Activated CD8-positive, alpha-beta T cell treated with anti-CD3 and anti-CD28 coated beads for 36 hours (primary cell): Measurements from ENCODE around the gene GOLGA6B. TPM values are rescaled to one million over a fixed set of nuclear protein-coding genes. Genes with fewer than 3 reads are reported as not detected.
"Not testable (repeated sequence)": the region's sequence is repeated elsewhere in the genome, so short reads cannot be mapped to it uniquely, and the experiment has no call there.

Experiments used
- ATAC-seq: fragments of 200-7000 bp; cut with Tn5 transposase; one replicate; pipeline ENCODE4 v1.10.0; 2021; ENCODE audit warnings: mild to moderate bottlenecking, moderate library complexity
- CTCF ChIA-PET: fragments of 350-600 bp; sonication (Branson Sonifier 250); formaldehyde crosslinking; loops from one replicate; lab custom pipeline; 2021; ENCODE audit warnings: antibody characterized with exemption; lab: Charles Lee
- POLR2A ChIA-PET: fragments of 350-600 bp; sonication (Branson Sonifier 250); formaldehyde crosslinking; loops from one replicate; lab custom pipeline; 2021; ENCODE audit warnings: antibody characterized with exemption; lab: Charles Lee
- DNase-seq: peaks from one replicate; pipeline ENCODE4 v3.0.0-alpha.2; 2020
- H3K27ac Mint-ChIP-seq: one replicate; pipeline ENCODE4 v1.8.0; 2021; ENCODE audit warnings: mild to moderate bottlenecking, mixed read lengths
- H3K27me3 Mint-ChIP-seq: one replicate; pipeline ENCODE4 v1.8.0; 2021; ENCODE audit warnings: mixed read lengths
- H3K36me3 Mint-ChIP-seq: one replicate; pipeline ENCODE4 v1.8.0; 2021; ENCODE audit warnings: low read depth, mixed read lengths
- H3K4me1 Mint-ChIP-seq: one replicate; pipeline ENCODE4 v1.8.0; 2021; ENCODE audit warnings: low read depth, mixed read lengths
- H3K4me3 Mint-ChIP-seq: one replicate; pipeline ENCODE4 v1.8.0; 2021; ENCODE audit warnings: mild to moderate bottlenecking, moderate library complexity, mixed read lengths
- H3K9me3 Mint-ChIP-seq: one replicate; pipeline ENCODE4 v1.8.0; 2021; ENCODE audit warnings: mixed read lengths
- intact Hi-C: fragments of 100-400 bp; cut with micrococcal nuclease; formaldehyde crosslinking; loops from one replicate; pipeline ENCODE4 v1.10.0; 2022
- total RNA-seq, 2 experiments: library from RNA; stranded (reverse); gene quantifications; one replicate each; pipeline ENCODE4 v1.2.3, GENCODE V29; 2021
- TF ChIP-seq, protein P1 (sequence below): fragments of 200-600 bp; IDR thresholded peaks from one replicate; pipeline ENCODE4 v1.8.0; 2022; ENCODE audit warnings: antibody characterized with exemption, mild to moderate bottlenecking

The GOLGA6B gene
- total RNA-seq, 2 experiments from 2014 or later = not detected

DNA sequence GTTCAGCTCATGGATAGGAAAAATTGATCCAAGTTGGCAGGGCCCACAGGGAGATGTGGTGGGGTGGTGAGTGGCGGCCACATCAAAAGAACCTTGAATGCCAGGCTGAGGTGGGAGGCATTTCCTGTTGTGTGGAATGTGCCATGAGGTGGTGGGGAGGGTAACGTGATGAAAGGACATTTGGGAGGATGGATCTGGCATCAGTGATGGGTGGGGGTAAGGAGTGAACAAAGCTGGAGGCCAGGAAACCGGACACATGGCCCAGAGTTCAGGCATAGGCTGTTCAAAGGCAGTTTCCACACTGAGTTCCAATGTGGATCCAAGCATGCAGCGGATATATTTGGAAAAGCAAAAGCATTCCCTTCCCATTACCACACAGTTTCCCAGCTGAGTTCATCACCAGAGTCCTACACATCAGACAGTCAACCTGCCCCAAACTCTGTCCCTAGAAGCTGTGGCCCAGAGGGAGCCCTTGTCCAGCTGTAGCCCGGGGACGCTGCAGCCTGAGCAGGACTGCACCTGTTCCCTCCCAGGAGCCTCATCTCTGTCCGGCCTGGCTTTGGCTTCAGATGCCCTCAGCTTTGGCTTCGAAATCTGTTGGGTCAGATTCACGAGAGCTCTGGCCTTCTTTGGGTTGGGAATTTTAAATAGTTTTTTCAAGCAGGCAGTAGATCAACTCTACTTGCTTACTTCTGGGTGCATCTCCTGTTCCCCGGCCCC is 37.8 kb upstream of the GOLGA6B start:
- intact Hi-C loops = no loop called here
- H3K4me1 Mint-ChIP-seq = peaks cover 11% of the 10 kb centered on the region
- ChIA-PET CTCF (no interaction called here), POLR2A (no interaction called here)
- H3K4me3 Mint-ChIP-seq = no peak overlapping the region
- no peaks in the 10 kb centered on the region for H3K36me3 Mint-ChIP-seq
- TF ChIP-seq, protein P1, sequence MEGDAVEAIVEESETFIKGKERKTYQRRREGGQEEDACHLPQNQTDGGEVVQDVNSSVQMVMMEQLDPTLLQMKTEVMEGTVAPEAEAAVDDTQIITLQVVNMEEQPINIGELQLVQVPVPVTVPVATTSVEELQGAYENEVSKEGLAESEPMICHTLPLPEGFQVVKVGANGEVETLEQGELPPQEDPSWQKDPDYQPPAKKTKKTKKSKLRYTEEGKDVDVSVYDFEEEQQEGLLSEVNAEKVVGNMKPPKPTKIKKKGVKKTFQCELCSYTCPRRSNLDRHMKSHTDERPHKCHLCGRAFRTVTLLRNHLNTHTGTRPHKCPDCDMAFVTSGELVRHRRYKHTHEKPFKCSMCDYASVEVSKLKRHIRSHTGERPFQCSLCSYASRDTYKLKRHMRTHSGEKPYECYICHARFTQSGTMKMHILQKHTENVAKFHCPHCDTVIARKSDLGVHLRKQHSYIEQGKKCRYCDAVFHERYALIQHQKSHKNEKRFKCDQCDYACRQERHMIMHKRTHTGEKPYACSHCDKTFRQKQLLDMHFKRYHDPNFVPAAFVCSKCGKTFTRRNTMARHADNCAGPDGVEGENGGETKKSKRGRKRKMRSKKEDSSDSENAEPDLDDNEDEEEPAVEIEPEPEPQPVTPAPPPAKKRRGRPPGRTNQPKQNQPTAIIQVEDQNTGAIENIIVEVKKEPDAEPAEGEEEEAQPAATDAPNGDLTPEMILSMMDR = no peak
- DNase-seq = no peak
- H3K27me3 Mint-ChIP-seq = no peaks in the 10 kb centered on the region
- no peaks in the 10 kb centered on the region for H3K9me3 Mint-ChIP-seq
- H3K27ac Mint-ChIP-seq = no peak overlapping the region
- no peak for ATAC-seq

DNA sequence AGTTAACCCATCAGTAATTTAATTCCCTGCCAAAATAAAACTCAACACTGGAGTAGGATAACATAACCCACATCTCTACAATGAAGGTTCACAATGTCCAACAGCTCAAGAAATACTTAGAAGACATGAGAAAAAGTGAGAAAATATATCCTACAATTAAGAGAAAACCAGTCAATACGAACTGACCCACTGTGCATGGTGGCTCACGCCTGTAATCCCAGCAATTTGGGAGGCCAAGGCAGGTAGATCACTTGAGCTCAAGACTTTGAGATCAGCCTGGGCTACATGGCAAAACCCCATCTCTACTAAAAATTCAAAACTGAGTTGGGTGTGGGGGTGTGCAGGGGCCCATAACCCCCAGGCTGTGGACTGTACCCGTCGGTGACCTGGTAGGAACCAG is 30.6 kb upstream of the GOLGA6B start:
- DNase-seq, CTCF ChIA-PET, H3K4me3 Mint-ChIP-seq, H3K27me3 Mint-ChIP-seq, H3K4me1 Mint-ChIP-seq, ATAC-seq, H3K27ac Mint-ChIP-seq, H3K9me3 Mint-ChIP-seq, intact Hi-C loops, POLR2A ChIA-PET, H3K36me3 Mint-ChIP-seq: not testable (repeated sequence)

DNA sequence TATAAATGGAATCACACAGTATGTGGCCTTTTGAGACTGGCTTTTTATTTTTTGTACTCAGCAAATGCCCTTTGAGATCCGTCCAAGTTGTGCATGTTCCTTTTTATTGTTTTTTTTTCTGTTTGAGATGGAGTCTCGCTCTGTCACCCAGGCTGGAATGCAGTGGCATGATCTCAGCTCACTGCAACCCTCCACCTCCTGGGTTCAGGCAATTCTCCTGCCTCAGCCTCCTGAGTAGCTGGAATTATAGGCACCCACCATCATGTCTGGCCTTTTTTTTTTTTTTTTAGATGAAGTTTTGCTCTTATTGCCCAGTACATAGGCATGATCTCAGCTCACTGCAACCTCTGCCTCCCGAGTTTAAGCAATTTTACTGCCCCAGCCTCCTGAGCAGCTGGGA is 28.3 kb upstream of the GOLGA6B start:
- H3K9me3 Mint-ChIP-seq, H3K27ac Mint-ChIP-seq, POLR2A ChIA-PET, H3K4me3 Mint-ChIP-seq, intact Hi-C loops, H3K36me3 Mint-ChIP-seq, DNase-seq, H3K27me3 Mint-ChIP-seq, ATAC-seq, H3K4me1 Mint-ChIP-seq: not testable (repeated sequence)
- CTCF ChIA-PET = interaction anchor here (1.9 kb wide), 1 partner anchor 26 kb away, joined by 7 read pairs; no protein-coding TSS in a partner anchor

DNA sequence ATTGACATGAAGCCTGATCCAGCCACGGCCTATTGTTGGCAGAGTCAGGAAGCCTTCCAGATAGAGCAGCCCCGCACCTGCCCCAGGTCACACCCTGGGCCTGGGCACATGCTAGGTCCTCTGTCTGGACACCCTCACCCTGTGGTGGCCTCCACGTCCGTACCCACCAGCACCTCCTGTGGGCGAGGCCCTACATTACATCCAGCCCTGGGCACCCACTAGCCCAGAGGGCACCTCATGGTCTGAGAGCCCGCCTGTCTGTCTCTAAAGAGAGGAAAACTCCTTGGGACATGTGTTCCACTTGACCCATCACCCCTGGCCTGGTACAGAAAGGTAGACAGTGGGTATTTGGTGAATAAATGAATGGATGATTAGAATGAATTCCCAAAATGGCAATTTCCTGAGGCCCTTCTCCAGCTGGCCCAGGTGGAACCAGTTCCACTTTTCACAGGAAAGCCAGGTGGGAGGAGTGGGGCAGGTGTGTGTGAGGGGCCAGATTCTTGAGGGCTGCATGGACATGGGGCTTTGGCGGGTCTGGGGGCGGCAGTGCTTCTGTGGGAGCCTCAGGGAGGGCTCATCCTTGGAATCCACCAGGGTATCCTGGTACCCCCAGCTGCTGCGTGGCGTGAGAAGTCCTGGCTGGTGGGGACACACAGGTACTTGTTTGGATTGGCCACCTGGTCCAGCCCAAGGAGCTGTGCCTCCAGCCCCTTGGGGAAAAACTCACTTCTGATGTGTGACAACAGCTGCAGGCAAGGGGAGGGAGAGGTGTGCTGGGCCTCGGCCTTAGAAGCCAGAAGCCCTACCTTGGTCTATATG is 26.0 kb upstream of the GOLGA6B start:
- DNase-seq (peak; percentile 36), ATAC-seq (peak; percentile 55)
- H3K4me1 Mint-ChIP-seq, H3K9me3 Mint-ChIP-seq, H3K36me3 Mint-ChIP-seq, H3K27me3 Mint-ChIP-seq, POLR2A ChIA-PET, CTCF ChIA-PET, H3K27ac Mint-ChIP-seq, intact Hi-C loops, H3K4me3 Mint-ChIP-seq: not testable (repeated sequence)

DNA sequence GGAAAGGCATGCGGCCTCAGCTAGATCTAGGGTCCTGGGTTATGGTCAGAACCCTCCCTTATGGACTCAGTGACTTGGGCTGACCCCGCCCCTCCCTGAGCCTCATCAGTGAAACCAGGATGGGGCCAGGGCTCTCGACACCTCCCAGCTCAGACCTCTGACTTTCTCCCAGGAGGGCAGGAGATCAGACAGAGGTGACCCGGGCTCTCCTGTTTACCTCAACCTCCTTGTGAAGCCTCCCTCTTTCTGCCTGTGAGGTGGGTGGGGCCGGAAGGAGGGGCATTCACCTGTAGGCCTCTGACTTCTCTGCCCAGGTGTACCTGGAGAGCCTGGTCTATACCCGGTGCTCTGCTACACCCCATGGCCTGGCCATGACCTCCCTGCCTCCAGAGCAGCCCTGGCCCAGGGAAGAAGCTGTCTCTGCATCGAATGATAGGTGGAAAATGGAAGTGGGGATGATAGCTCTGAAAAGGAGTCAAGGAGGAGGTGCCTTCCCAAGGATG is 25.4 kb upstream of the GOLGA6B start:
- DNase-seq, POLR2A ChIA-PET, intact Hi-C loops, CTCF ChIA-PET, H3K4me1 Mint-ChIP-seq, H3K4me3 Mint-ChIP-seq, ATAC-seq, H3K9me3 Mint-ChIP-seq, H3K27ac Mint-ChIP-seq, H3K36me3 Mint-ChIP-seq, H3K27me3 Mint-ChIP-seq: not testable (repeated sequence)

DNA sequence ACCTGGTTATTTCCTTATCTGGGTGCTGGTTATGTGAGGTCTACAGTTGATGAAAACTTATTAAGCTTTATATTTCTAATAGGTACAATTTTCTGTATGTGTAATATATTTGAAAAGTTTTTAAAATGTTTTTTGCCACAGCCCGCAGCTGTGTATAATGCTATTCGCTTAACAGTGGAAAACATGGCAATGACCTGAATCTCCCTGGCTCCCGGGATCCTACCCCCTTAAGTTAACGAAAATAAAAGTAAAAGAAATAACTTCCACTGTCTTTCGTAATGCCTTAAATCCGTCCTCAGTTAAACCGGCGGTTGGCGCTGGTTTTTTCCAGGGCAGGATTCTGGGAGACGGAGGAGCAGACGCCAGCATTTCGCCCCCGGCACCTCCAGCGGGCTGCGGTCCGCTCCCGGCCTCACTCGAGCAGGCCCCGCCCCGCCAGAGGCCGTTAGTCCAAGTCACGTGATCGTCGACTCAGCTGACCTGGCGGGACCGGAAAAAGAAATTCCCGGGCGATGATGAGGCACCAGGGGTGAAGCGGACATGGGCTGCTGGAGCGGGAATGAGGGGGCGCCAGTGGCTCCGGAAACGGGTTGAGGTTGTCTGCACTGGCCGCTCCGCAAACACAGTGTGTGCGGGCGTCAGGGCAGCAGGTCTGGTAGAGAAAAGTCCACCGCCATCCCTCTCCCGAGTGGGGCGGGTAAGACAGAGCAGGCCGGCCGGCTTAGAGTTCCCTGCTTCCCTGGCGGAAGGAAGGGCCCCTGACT is 17.8 kb upstream of the GOLGA6B start:
- H3K9me3 Mint-ChIP-seq, CTCF ChIA-PET, POLR2A ChIA-PET, H3K27me3 Mint-ChIP-seq, intact Hi-C loops, H3K27ac Mint-ChIP-seq, H3K4me1 Mint-ChIP-seq, H3K36me3 Mint-ChIP-seq: not testable (repeated sequence)
- DNase-seq (peak; percentile 81), ATAC-seq (peak; percentile 84)
- peak overlapping the region; percentile 58 for H3K4me3 Mint-ChIP-seq

DNA sequence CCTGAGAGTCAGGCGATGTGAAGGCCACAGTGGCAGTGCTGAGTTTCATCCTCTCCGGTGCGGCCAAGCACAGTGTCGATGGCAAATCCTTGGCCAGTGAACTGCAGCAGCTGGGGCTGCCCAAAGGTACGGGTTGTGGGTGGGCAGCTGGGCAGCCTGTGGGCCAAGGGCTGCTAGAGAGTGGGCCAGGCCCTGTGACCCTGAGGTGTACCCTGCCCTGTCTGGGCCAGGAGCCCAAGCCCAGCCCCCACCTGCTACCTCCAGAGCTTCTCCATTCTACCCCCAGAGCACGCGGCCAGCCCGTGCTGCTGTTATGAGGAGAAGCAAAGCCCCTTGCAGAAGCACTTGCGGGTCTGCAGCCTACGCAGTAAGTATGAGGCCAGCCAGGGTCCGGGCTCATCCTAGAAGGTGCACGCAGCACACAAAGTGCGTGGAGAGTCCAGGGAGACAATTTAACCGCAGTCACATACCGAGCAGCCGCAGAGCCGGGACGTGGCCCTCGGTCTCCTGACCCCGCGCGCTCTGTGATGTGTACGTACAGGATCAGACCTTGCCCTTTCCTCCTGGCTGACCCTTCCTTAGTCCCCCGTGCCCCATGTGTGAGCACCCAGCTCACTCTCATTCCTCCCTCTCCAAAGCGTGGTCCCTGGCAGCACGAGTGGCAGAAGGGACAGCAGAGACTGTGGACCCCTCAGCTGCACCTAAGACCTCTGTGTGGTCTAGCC is 14.6 kb upstream of the GOLGA6B start:
- H3K27me3 Mint-ChIP-seq, CTCF ChIA-PET, H3K4me3 Mint-ChIP-seq, intact Hi-C loops, POLR2A ChIA-PET, H3K4me1 Mint-ChIP-seq, H3K9me3 Mint-ChIP-seq, ATAC-seq, H3K27ac Mint-ChIP-seq, DNase-seq, H3K36me3 Mint-ChIP-seq: not testable (repeated sequence)

DNA sequence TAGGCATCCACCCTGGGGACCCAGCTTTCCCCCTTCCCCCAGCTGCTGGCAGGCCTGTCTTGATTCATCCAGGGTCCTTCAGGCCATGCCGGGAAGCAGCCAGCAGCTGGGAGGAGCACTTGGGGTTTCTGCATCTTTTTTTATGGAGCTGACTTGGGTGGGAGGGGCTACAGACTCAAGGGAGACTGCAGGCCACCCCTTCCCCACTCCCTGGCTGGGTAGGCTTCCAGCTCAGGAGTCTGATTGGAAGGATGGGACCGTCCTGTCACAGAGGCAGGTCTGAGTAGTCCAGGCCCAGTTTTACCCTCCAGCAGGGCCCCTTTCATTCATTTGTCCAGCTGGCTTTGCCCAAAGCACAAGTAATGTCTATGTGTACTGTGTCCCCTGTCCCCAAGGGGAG is 12.2 kb upstream of the GOLGA6B start:
- H3K4me3 Mint-ChIP-seq, intact Hi-C loops, CTCF ChIA-PET, H3K36me3 Mint-ChIP-seq, POLR2A ChIA-PET, DNase-seq, H3K27me3 Mint-ChIP-seq, H3K9me3 Mint-ChIP-seq, ATAC-seq, H3K27ac Mint-ChIP-seq, H3K4me1 Mint-ChIP-seq: not testable (repeated sequence)

DNA sequence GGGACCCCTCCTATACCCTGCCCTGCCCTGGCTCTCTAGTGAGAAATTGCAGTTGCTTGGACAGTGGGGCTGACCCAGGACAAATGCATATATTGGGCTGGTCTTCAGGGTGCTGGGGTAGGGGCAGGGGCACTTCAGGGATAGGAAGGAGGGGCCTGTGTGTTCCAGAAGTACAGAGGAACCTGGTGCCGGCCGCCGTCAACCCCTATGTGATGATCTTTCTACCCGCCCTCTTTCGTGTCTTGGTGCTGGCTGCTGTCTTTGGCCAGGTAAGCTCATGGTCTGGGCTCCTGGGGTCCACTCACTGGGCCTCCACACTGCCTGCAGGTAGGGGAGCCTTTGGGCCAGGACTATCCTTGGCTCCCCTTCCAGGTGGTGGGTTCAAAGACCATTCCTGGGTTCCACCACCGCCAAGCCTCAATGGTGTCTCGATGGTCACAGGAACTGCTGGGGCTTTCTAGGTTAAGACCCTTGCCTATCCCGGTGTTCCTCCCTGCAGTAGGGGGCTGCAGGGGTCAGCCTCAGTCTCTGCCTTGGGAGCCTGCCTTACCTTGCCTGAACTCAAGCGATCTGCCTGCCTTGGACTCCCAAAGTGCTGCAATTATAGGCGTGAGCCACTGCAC is 5.8 kb upstream of the GOLGA6B start:
- DNase-seq, H3K27me3 Mint-ChIP-seq, H3K36me3 Mint-ChIP-seq, H3K4me1 Mint-ChIP-seq, H3K4me3 Mint-ChIP-seq, H3K9me3 Mint-ChIP-seq, H3K27ac Mint-ChIP-seq, intact Hi-C loops, CTCF ChIA-PET, ATAC-seq, POLR2A ChIA-PET: not testable (repeated sequence)

DNA sequence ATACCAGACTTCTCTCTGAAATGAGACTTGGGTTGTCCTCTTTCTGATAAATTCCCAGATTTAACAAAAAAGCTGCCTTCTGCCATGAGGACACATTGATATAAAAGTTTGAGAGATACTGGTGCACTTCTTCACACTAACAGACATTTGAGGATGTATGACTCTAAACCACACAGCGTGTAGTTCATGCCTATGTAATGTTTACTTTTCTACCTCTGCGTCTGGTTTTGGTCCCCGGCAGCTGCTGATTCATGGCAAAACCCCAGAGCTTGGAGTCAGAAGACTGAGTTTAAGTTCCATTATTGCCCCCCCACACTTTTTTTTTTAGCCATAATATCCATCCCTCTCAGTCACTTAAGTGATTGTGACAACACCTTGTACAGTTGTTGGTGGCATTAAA is 1.5 kb downstream of the GOLGA6B start:
- DNase-seq, ATAC-seq, H3K27me3 Mint-ChIP-seq, H3K4me1 Mint-ChIP-seq, CTCF ChIA-PET, H3K36me3 Mint-ChIP-seq, intact Hi-C loops, H3K4me3 Mint-ChIP-seq, H3K9me3 Mint-ChIP-seq, H3K27ac Mint-ChIP-seq, POLR2A ChIA-PET: not testable (repeated sequence)
